ENCODE data around the gene NINJ1. TPM values are rescaled to one million over a fixed set of nuclear protein-coding genes. Genes with fewer than 3 reads are reported as not detected.

Gene NINJ1
- total RNA-seq, 4 donors from 2014 or later, result 58.8 to 81.6 (median 75.2) TPM

DNA sequence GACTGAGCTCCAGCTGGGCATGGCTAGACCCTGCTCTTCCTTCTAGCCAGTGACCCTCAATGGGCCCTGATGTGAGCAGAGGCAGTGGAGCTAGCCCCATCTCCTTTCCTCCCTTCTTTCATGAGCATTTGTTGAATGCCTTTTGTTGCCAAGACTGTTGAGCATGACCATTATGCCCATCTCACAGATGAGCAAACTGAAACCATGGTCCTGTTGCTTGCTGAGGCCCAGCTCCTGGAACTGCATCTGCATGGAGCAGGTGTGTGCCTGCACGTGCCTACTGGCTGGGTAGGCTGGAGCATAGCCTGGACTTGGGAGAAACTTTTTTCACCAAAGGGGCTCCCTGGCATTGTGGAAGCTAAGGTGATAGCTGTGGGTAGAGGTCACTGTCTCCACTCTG is 46.9 kb upstream of the NINJ1 start:
- Histone ChIP-seq H3K4me3 (no peak overlapping the region), H3K9me3 (no peaks in the 10 kb centered on the region), H3K27ac (no peak overlapping the region), H3K27me3 (peaks cover 14% of the 10 kb centered on the region), H3K36me3 (no peaks in the 10 kb centered on the region), H3K4me1 (peaks cover 0 to 45% (median 12%) of the 10 kb centered on the region in 3 donors)
- TF ChIP-seq POLR2AphosphoS5 (IDR thresholded peaks at IDR 0.05) (no peak), EP300 (IDR thresholded peaks at IDR 0.05) (no peak), POLR2A (IDR thresholded peaks at IDR 0.05) (no peak)
- TF ChIP-seq, protein P1, sequence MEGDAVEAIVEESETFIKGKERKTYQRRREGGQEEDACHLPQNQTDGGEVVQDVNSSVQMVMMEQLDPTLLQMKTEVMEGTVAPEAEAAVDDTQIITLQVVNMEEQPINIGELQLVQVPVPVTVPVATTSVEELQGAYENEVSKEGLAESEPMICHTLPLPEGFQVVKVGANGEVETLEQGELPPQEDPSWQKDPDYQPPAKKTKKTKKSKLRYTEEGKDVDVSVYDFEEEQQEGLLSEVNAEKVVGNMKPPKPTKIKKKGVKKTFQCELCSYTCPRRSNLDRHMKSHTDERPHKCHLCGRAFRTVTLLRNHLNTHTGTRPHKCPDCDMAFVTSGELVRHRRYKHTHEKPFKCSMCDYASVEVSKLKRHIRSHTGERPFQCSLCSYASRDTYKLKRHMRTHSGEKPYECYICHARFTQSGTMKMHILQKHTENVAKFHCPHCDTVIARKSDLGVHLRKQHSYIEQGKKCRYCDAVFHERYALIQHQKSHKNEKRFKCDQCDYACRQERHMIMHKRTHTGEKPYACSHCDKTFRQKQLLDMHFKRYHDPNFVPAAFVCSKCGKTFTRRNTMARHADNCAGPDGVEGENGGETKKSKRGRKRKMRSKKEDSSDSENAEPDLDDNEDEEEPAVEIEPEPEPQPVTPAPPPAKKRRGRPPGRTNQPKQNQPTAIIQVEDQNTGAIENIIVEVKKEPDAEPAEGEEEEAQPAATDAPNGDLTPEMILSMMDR (IDR thresholded peaks at IDR 0.05), result no peak
- no peak for ATAC-seq
- WGBS, 2 donors (ENCODE audit: low coverage in 1 of 2), result no CpG with 5 or more reads among the region's 1 CpG

GRCh38 chr9:93178851-93179786 is 45.1 kb upstream of the NINJ1 start:
- no peak for ATAC-seq
- no peak overlapping the region for H3K27ac ChIP-seq
- no peaks in the 10 kb centered on the region for H3K9me3 ChIP-seq
- H3K4me3 ChIP-seq, result no peak overlapping the region
- no peaks in the 10 kb centered on the region for H3K36me3 ChIP-seq
- WGBS, 2 donors (ENCODE audit: low coverage in 1 of 2), result 86 to 88% methylated on average over 4 to 13 of the region's 22 CpGs
- peaks cover 5% of the 10 kb centered on the region for H3K27me3 ChIP-seq
- peaks cover 0 to 29% (median 12%) of the 10 kb centered on the region in 3 donors for H3K4me1 ChIP-seq
- TF ChIP-seq, protein P1 (IDR thresholded peaks at IDR 0.05), result no peak
- TF ChIP-seq POLR2AphosphoS5 (IDR thresholded peaks at IDR 0.05), result no peak
- no peak for TF ChIP-seq EP300 (IDR thresholded peaks at IDR 0.05)

- Histone ChIP-seq H3K27me3 (no peaks in the 10 kb centered on the region), H3K4me3 (no peak overlapping the region), H3K36me3 (no peaks in the 10 kb centered on the region), H3K9me3 (no peaks in the 10 kb centered on the region), H3K4me1 (peaks cover 0 to 15% (median 3%) of the 10 kb centered on the region in 3 donors), H3K27ac (no peak overlapping the region)
- 81 to 82% methylated on average over 3 to 6 of the region's 6 CpGs for WGBS, 2 donors (ENCODE audit: low coverage in 1 of 2)
- ATAC-seq, result no peak
- TF ChIP-seq POLR2A (IDR thresholded peaks at IDR 0.05), result no peak
- TF ChIP-seq EP300 (IDR thresholded peaks at IDR 0.05), result no peak
- no peak for TF ChIP-seq POLR2AphosphoS5 (IDR thresholded peaks at IDR 0.05)
- TF ChIP-seq, protein P1 (IDR thresholded peaks at IDR 0.05), result no peak
Observed at GRCh38 chr9:93177676-93178075, 43.6 kb upstream of the NINJ1 start.

- H3K4me1 ChIP-seq, result no peaks in the 10 kb centered on the region
- no peaks in the 10 kb centered on the region for H3K9me3 ChIP-seq
- 100% methylated on average over 1 to 2 of the region's 3 CpGs for WGBS, 2 donors (ENCODE audit: low coverage in 1 of 2)
- H3K27me3 ChIP-seq, result no peaks in the 10 kb centered on the region
- H3K4me3 ChIP-seq, result no peak overlapping the region
- H3K36me3 ChIP-seq, result no peaks in the 10 kb centered on the region
- no peak overlapping the region for H3K27ac ChIP-seq
- TF ChIP-seq POLR2AphosphoS5 (IDR thresholded peaks at IDR 0.05), result no peak
- TF ChIP-seq POLR2A (IDR thresholded peaks at IDR 0.05), result no peak
- no peak for TF ChIP-seq EP300 (IDR thresholded peaks at IDR 0.05)
- TF ChIP-seq, protein P1 (IDR thresholded peaks at IDR 0.05), result no peak
- no peak for ATAC-seq
Observed at GRCh38 chr9:93174976-93175375, 40.9 kb upstream of the NINJ1 start.
